Glomerular endothelial cell (primary cell): Measurements from ENCODE around the gene TGM5. TPM values are rescaled to one million over a fixed set of nuclear protein-coding genes. Genes with fewer than 3 reads are reported as not detected.
"Not testable (repeated sequence)": the region's sequence is repeated elsewhere in the genome, so short reads cannot be mapped to it uniquely, and the experiment has no call there.

Source experiments
- DNase-seq: peaks from one replicate; pipeline ENCODE4 v3.0.0-alpha.2; 2011; ENCODE audit warnings: low read depth, low spot score; ENCODE audit errors: extremely low read depth
- total RNA-seq: library from RNA; depleted of rRNA; stranded (reverse); fragments of >200 nt; gene quantifications from 2 replicates; pipeline ENCODE4 v1.2.3, GENCODE V29; 2015

Gene TGM5, protein sequence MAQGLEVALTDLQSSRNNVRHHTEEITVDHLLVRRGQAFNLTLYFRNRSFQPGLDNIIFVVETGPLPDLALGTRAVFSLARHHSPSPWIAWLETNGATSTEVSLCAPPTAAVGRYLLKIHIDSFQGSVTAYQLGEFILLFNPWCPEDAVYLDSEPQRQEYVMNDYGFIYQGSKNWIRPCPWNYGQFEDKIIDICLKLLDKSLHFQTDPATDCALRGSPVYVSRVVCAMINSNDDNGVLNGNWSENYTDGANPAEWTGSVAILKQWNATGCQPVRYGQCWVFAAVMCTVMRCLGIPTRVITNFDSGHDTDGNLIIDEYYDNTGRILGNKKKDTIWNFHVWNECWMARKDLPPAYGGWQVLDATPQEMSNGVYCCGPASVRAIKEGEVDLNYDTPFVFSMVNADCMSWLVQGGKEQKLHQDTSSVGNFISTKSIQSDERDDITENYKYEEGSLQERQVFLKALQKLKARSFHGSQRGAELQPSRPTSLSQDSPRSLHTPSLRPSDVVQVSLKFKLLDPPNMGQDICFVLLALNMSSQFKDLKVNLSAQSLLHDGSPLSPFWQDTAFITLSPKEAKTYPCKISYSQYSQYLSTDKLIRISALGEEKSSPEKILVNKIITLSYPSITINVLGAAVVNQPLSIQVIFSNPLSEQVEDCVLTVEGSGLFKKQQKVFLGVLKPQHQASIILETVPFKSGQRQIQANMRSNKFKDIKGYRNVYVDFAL
- not detected in 2 replicates for total RNA-seq

GRCh38 chr15:43266834-43267233, at the start of gene TGM5:
TGM5 (minus strand) TSS chr15:43266928; CDS start chr15:43266849, 79 bp downstream.
- DNase-seq: no peak

- DNase-seq: no peak
Observed at GRCh38 chr15:43314171-43314570, 47.4 kb upstream of the TGM5 start.

DNA sequence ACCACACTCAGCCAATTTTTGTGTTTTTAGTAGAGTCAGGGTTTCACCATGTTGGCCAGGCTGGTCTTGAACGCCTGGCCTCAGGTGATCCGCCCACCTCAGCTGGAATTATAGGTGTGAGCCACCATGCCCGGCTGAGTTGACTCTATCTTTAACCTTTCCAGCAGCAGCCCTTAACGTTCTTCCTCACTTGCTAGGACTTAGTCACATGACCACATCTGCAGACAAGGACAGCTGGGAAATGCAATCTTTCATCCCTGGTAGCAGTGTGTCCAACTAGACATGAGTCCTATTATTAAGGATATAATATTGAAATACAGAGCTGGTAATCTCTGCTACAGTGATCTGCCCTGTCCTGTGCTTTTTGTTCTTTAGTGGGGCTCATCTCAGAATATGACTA, 45.6 kb upstream of the TGM5 start:
- no peak for DNase-seq

DNA sequence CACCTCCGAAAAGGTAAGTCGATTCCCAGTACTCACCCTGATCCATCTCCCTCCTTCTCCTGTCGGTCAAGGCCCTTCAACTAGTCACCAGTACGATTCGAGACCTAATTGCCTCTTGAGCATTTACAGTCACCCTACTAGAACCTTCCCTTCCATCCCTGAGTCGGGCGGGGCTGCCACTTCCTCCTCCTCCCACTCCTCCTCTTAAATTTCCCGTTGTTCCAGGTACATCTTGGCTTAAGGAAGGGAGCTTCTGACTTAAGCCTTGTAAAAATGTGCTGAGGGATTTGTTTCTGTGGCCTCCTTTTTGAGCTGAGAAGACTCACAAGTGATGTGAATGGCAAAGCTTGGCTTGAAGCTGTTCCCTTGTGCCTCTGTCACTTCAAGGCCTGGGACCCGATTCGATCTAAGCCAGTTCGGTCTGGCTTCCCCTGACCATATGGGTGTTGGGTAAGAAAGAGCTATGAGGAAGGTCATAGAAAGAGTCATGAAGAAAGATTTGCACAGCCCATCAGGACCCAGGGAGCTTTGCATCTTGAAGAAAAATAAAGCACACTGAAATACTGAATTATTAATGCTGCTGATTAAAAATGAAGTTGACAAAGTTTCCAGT, 35.6 kb upstream of the TGM5 start, which contains the start of gene TGM7:
Gene TGM7, minus strand, starts transcription at position 51 of the 613 bp plus-strand sequence.
- DNase-seq: no peak

DNA sequence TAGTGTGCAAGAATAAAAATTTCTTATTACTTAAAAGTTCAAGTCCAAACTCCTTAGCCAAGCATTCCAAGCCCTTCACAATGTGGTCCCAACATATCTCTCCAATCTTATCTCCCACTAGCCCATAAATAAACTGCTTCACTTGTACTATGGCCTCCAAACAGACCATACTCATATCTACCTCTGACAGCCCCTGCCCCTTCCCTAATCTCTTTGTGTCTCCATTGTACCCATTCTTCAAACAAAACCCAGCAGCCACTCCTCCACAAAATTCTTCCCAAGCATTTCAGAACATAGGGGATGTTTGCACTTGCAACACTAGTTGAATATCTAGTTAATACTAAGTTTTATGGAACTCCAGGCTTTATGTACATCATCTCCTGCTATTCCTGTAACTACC, 33.2 kb upstream of the TGM5 start:
- DNase-seq: no peak

DNA sequence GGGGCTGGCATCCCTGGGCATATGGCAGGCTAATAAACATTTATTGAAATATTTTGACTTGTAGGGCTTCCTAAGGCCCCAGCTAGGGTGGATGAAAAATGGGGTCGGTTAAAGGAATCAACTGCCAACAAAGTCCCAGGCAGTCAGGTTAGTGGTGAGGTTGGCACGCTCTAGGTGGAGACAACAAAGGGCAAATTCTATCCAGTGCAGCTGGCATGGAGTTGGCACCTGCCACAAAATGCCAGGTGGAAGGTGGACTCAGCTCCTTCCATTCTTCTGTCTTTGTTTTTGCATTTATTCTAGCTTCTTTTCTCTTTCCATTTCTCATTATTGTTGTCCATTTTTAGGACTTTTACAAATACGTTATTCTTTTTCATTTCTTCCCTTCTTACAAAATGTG, 32.7 kb upstream of the TGM5 start:
- no peak for DNase-seq

- DNase-seq: no peak
Observed at GRCh38 chr15:43294091-43294706, 27.5 kb upstream of the TGM5 start.

DNA sequence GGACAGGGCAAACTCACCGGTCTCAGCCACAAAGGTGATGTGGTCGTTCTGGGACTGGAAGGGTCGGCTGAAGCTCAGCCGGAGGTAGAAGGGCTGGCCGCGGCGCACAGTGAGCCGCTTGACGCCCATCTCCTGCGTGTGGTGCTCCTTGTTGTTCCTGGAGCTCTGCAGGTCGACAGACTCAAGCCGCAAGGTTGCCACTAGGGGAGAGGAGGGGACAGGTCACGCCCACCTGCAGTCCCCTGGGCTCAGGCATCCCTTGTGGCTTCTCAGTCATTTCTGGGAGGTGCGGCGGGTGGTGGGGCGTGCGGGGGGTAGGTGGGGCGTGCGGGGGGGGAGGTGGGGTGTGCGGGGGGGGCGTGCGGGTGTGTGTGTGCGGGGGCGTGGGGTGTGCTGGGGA, 26.7 kb upstream of the TGM5 start:
- no peak for DNase-seq

DNA sequence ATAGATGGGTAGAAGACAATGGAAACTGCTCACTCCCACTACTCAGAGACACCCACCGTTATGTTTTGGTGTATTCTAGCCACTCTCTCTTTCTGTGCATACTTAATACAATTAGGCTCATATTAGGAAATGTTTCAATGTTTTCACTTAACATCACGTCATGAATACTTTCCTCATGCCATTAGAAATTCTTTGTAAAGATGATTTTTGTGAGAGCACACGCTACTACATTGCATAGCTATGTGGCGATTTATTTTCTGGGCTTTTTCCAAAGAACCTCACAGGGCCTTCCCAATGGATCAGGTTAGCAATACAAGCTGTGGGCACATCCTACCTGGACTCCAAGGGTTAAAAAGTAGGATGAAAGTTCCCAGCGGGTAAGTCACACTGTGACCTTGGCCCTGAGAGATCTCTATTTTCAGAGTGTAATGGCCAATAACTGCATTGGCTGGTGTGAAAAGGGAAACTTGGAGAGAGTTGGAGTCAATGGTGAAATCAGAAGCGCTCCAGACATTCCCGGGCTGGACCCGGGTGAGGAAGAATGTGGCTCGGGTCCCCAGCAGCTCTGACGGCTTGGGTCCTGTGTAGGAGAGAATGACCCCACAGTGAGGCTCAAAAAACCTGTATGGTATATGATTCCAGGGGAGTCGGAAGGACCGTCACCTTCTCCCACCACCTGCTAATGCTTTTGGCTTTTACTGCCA, 25.8 kb upstream of the TGM5 start:
- DNase-seq: no peak

DNA sequence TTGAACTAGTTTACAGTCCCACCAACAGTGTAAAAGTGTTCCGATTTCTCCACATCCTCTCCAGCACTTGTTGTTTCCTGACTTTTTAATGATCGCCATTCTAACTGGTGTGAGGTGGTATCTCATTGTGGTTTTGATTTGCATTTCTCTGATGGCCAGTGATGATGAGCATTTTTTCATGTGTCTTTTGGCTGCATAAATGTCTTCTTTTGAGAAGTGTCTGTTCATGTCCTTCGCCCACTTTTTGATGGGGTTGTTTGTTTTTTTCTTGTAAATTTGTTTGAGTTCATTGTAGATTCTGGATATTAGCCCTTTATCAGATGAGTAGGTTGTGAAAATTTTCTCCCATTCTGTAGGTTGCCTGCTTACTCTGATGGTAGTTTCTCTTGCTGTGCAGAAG, 22.9 kb upstream of the TGM5 start:
- not testable (repeated sequence) for DNase-seq

DNA sequence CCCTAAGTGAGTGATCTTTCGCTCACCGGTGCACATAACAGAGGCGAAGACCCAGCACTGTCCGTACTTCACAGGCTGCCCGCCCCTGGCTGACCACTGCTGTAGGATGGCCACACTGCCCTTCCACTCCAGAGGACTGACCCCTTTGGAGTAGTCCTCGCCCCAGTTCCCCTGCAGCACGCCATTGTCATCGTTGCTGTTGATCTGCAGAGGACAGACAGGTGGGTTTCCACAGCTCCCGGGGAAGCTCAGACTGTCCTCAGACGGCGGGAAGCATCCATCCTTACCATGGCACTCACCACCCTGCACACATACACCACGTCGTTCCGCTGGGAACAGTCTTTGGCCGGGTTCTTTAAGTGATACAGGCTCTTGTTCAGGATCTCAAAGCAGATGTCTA, 20.5 kb upstream of the TGM5 start:
- DNase-seq: no peak

GRCh38 chr15:43286074-43286473, 19.3 kb upstream of the TGM5 start:
- DNase-seq: no peak

DNA sequence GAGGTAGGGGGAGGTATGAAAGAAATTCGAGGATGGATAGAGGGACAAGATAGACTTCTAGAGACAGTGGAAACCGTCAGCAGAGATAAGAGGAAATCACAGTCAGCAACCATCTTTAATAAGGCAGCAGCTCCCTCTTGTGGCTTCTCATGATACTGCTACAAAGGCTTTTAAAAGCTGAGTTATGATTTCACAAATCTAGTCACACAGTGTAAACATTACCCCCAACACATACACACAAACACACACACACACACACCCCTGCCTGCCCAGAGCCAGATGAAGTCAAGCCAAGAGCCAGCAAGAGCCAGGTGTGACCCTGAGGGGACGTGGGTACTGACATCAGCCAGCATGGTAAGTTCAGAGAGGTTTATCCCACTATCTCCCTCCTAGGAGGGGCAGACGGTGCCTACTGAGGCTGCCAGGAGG, 18.9 kb upstream of the TGM5 start:
- DNase-seq: peak; percentile 41

- no peak for DNase-seq
Observed at GRCh38 chr15:43283526-43283925, 16.8 kb upstream of the TGM5 start.

- DNase-seq: no peak
Observed at GRCh38 chr15:43281926-43282602, 15.3 kb upstream of the TGM5 start.

DNA sequence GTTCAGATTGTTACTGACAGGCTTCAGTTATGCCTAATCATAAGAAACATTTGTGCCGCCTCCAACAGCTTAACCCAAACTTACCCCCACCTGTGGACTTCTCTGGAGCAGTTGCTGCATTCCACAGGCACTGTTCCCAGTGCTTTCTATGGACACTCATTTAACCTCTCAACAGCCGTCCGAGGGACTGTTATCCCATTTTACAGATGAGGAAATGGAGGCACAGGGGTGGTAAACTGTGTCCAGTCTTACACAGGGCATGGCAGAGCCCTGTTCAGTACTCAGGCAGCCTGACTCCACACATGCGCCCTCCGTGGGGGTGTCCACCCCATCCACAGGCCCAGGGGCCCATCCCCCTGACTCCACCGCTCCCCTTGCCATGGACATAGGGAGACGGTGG, 14.3 kb upstream of the TGM5 start:
- DNase-seq: no peak

- DNase-seq: no peak
Observed at GRCh38 chr15:43279496-43279895, 12.8 kb upstream of the TGM5 start.

GRCh38 chr15:43278869-43279268, 12.1 kb upstream of the TGM5 start:
- DNase-seq: no peak

DNA sequence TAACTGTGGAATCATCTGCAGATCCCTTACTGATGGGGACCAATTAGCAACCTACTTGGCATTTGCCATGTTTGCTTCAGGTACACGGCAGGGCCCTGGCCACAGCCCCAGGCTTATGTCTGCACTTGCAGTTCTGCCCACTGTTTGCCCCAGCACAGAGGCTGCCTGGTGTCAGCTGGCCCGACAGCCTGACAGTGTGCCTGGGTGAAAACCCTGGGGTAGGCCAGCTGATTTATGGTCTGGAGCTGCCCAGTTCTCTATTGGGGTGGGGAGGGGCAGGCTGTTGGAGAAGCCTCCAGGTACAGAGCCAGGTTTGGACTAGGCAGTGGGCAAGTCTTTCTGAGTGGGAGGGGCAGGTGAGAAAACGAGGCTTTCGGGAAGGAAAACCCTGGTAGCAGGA, 11.2 kb upstream of the TGM5 start:
- DNase-seq: no peak

- no peak for DNase-seq
Observed at GRCh38 chr15:43277231-43277823, 10.6 kb upstream of the TGM5 start.
